Lower leg skin (tissue), 4 donors: Measurements from ENCODE around the gene CSTF1. TPM values are rescaled to one million over a fixed set of nuclear protein-coding genes. Genes with fewer than 3 reads are reported as not detected.
A peak's percentile ranks its signal among the peaks of the same experiment; 100 is the strongest.

Experiments used
- DNase-seq, 2 donors: peaks; one replicate each; pipeline ENCODE4 v3.0.0-alpha.2; 2019; ENCODE audit warnings: low spot score in 2 of 2
- H3K4me3 ChIP-seq: fragments of 200-600 bp; sonication (generic); 2 replicates; pipeline ENCODE4 v1.5.1; 2017; ENCODE audit warnings: mild to moderate bottlenecking, low read depth; ENCODE audit not compliant: poor library complexity, severe bottlenecking
- CTCF ChIP-seq, 3 donors: fragments of 450-650 bp; IDR thresholded peaks; one replicate each; pipeline ENCODE4 v1.5.1; 2016; ENCODE audit warnings: antibody characterized with exemption in 3 of 3, mild to moderate bottlenecking in 3 of 3, moderate library complexity in 2 of 3
- POLR2A ChIP-seq, 2 donors: fragments of 450-650 bp; IDR thresholded peaks; one replicate each; pipeline ENCODE4 v1.6.1; 2016 to 2017; ENCODE audit warnings: antibody characterized with exemption in 2 of 2, mild to moderate bottlenecking in 1 of 2, moderate library complexity in 1 of 2
- WGBS, 2 donors: methylation state at CpG; one replicate each; pipeline ENCODE4 v1.1.5; 2018; 5-methylcytosine and 5-hydroxymethylcytosine counted together
- intact Hi-C: fragments of 100-400 bp; cut with DNase I; formaldehyde crosslinking; loops from one replicate; pipeline ENCODE4 v1.15.0; 2023; ENCODE audit warnings: low total_unique reads
- total RNA-seq, 4 donors: library from RNA; depleted of rRNA; stranded (reverse); fragments of >200 nt; gene quantifications; one replicate each; pipeline ENCODE4 v1.1.0, GENCODE V29; 2016

The CSTF1 gene
- total RNA-seq, 4 donors from 2014 or later: 29.5 to 41.4 (median 31.6) TPM

- DNase-seq: no peak
- WGBS, 2 donors: 92 to 96% methylated on average over 4 of the region's 4 CpGs
- TF ChIP-seq POLR2A (IDR thresholded peaks at IDR 0.05) (no peak), CTCF (IDR thresholded peaks at IDR 0.05) (no peak)
- intact Hi-C loops: no loop called here
- H3K4me3 ChIP-seq: no peak overlapping the region
Measured at GRCh38 chr20:56438284-56438683, 45.8 kb downstream of the CSTF1 start.

- intact Hi-C loops: no loop called here
- TF ChIP-seq CTCF (IDR thresholded peaks at IDR 0.05) (no peak), POLR2A (IDR thresholded peaks at IDR 0.05) (no peak)
- WGBS, 2 donors: 21 to 47% methylated on average over 5 of the region's 5 CpGs
- DNase-seq: peak in 1 of 2 donors; percentile 82
- H3K4me3 ChIP-seq: no peak overlapping the region
Measured at GRCh38 chr20:56439771-56440291, 47.4 kb downstream of the CSTF1 start.

DNA sequence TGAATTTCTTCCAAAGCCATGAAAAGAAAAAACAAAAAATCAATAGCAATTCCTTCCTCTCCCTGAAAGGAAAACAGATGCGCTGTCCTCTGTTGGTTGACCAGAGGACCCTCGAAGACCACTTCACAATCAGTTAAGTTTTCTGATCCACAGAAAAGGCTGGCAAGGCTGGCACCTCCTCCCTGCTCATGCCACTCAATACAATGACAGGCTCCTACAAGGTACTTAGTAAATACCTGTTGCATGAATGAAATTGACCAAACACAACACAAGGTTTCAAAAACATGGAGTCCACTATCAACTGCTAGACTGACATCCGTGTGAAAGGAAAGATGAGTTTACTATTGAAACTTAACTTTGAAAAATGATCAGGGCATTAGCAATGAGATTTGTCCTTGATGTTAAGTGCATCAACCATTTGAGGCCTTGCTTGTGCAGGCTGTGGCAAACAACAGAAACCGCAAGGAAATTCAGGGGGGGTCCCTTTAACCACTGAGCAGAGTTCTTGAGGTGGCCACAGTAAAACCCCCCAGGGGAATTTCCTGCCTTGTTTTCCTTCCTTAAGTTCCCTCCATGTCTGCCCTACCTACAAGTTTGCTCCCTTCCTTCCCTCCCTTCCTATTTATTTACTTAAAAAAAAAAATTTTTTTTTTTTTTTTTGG is 48.0 kb downstream of the CSTF1 start:
- DNase-seq: peak in 1 of 2 donors; percentile 23
- no peak overlapping the region for H3K4me3 ChIP-seq
- intact Hi-C loops: no loop called here
- TF ChIP-seq POLR2A (IDR thresholded peaks at IDR 0.05): no peak
- no peak for TF ChIP-seq CTCF (IDR thresholded peaks at IDR 0.05)
- WGBS, 2 donors: 81 to 85% methylated on average over 4 of the region's 4 CpGs

GRCh38 chr20:56442389-56443365 is 50.2 kb downstream of the CSTF1 start:
- peak in 1 of 2 donors; percentile 67 for DNase-seq
- 84 to 88% methylated on average over 17 of the region's 17 CpGs for WGBS, 2 donors
- H3K4me3 ChIP-seq: no peak overlapping the region
- no peak for TF ChIP-seq POLR2A (IDR thresholded peaks at IDR 0.05)
- no peak for TF ChIP-seq CTCF (IDR thresholded peaks at IDR 0.05)
- intact Hi-C loops: no loop called here

GRCh38 chr20:56443654-56444540 is 51.5 kb downstream of the CSTF1 start:
- intact Hi-C loops: no loop called here
- TF ChIP-seq CTCF (IDR thresholded peaks at IDR 0.05) (no peak), POLR2A (IDR thresholded peaks at IDR 0.05) (no peak)
- no peak overlapping the region for H3K4me3 ChIP-seq
- DNase-seq: peak in 1 of 2 donors; percentile 74
- 82 to 84% methylated on average over 27 of the region's 27 CpGs for WGBS, 2 donors
